ENCODE results near the gene FAM171A1. TPM values are rescaled to one million over a fixed set of nuclear protein-coding genes. Genes with fewer than 3 reads are reported as not detected.
"Not testable (repeated sequence)": the region's sequence is repeated elsewhere in the genome, so short reads cannot be mapped to it uniquely, and the experiment has no call there.

Gene FAM171A1
- total and polyA plus RNA-seq, 2 donors = 4.2 to 5.4 TPM

GRCh38 chr10:15401382-15401781, 30.3 kb upstream of the FAM171A1 start:
- Histone ChIP-seq H3K27me3 (ENCODE audit: control insufficient read depth in 2 of 2, insufficient read depth in 1 of 2, low read length in 1 of 2) (no peaks in the 10 kb centered on the region), H3K27ac (ENCODE audit: low read depth in 1 of 2, low read length in 1 of 2) (no peak overlapping the region), H3K4me3 (ENCODE audit: low read length in 2 of 2) (no peak overlapping the region), H3K9me3 (ENCODE audit: control insufficient read depth in 2 of 2, insufficient read depth in 1 of 2, low read length in 1 of 2) (no peaks in the 10 kb centered on the region), H3K4me1 (ENCODE audit: control insufficient read depth in 2 of 2, insufficient read depth in 2 of 2, low read length in 2 of 2) (no peaks in the 10 kb centered on the region), H3K36me3 (ENCODE audit: control insufficient read depth in 2 of 2, insufficient read depth in 2 of 2, low read length in 1 of 2) (no peaks in the 10 kb centered on the region)
- no peak for DNase-seq (ENCODE audit: low read depth in 6 of 9, low spot score in 9 of 9)

GRCh38 chr10:15400461-15400860, 29.4 kb upstream of the FAM171A1 start:
- H3K27me3 ChIP-seq (ENCODE audit: control insufficient read depth in 2 of 2, insufficient read depth in 1 of 2, low read length in 1 of 2); DNase-seq (ENCODE audit: low read depth in 6 of 9, low spot score in 9 of 9); H3K4me1 ChIP-seq (ENCODE audit: control insufficient read depth in 2 of 2, insufficient read depth in 2 of 2, low read length in 2 of 2): not testable (repeated sequence)

GRCh38 chr10:15399060-15399661, 28.1 kb upstream of the FAM171A1 start:
- no peaks in the 10 kb centered on the region for H3K36me3 ChIP-seq (ENCODE audit: control insufficient read depth in 2 of 2, insufficient read depth in 2 of 2, low read length in 1 of 2)
- no peaks in the 10 kb centered on the region for H3K9me3 ChIP-seq (ENCODE audit: control insufficient read depth in 2 of 2, insufficient read depth in 1 of 2, low read length in 1 of 2)
- H3K27me3 ChIP-seq (ENCODE audit: control insufficient read depth in 2 of 2, insufficient read depth in 1 of 2, low read length in 1 of 2) = no peaks in the 10 kb centered on the region
- no peak overlapping the region for H3K27ac ChIP-seq (ENCODE audit: low read depth in 1 of 2, low read length in 1 of 2)
- no peaks in the 10 kb centered on the region for H3K4me1 ChIP-seq (ENCODE audit: control insufficient read depth in 2 of 2, insufficient read depth in 2 of 2, low read length in 2 of 2)
- 58% methylated on average over 1 of the region's 1 CpG for WGBS
- DNase-seq (ENCODE audit: low read depth in 6 of 9, low spot score in 9 of 9) = no peak
- no peak overlapping the region for H3K4me3 ChIP-seq (ENCODE audit: low read length in 2 of 2)

More at GRCh38 chr10:15400461-15400860, 29.4 kb upstream of the FAM171A1 start:
- not testable (repeated sequence) for H3K27ac ChIP-seq (ENCODE audit: low read depth in 1 of 2, low read length in 1 of 2); H3K4me3 ChIP-seq (ENCODE audit: low read length in 2 of 2); H3K36me3 ChIP-seq (ENCODE audit: control insufficient read depth in 2 of 2, insufficient read depth in 2 of 2, low read length in 1 of 2); H3K9me3 ChIP-seq (ENCODE audit: control insufficient read depth in 2 of 2, insufficient read depth in 1 of 2, low read length in 1 of 2)

GRCh38 chr10:15395935-15396334, 24.8 kb upstream of the FAM171A1 start:
- 95% methylated on average over 3 of the region's 3 CpGs for WGBS
- H3K36me3 ChIP-seq (ENCODE audit: control insufficient read depth in 2 of 2, insufficient read depth in 2 of 2, low read length in 1 of 2) = no peaks in the 10 kb centered on the region
- no peaks in the 10 kb centered on the region for H3K4me1 ChIP-seq (ENCODE audit: control insufficient read depth in 2 of 2, insufficient read depth in 2 of 2, low read length in 2 of 2)
- no peaks in the 10 kb centered on the region for H3K27me3 ChIP-seq (ENCODE audit: control insufficient read depth in 2 of 2, insufficient read depth in 1 of 2, low read length in 1 of 2)
- no peak overlapping the region for H3K27ac ChIP-seq (ENCODE audit: low read depth in 1 of 2, low read length in 1 of 2)
- no peaks in the 10 kb centered on the region for H3K9me3 ChIP-seq (ENCODE audit: control insufficient read depth in 2 of 2, insufficient read depth in 1 of 2, low read length in 1 of 2)
- no peak for DNase-seq (ENCODE audit: low read depth in 6 of 9, low spot score in 9 of 9)
- no peak overlapping the region for H3K4me3 ChIP-seq (ENCODE audit: low read length in 2 of 2)

- no peak for DNase-seq (ENCODE audit: low read depth in 6 of 9, low spot score in 9 of 9)
- WGBS = 88% methylated on average over 4 of the region's 4 CpGs
These were observed 22.2 kb upstream of the FAM171A1 start for GRCh38 chr10:15393139-15393825.

DNA sequence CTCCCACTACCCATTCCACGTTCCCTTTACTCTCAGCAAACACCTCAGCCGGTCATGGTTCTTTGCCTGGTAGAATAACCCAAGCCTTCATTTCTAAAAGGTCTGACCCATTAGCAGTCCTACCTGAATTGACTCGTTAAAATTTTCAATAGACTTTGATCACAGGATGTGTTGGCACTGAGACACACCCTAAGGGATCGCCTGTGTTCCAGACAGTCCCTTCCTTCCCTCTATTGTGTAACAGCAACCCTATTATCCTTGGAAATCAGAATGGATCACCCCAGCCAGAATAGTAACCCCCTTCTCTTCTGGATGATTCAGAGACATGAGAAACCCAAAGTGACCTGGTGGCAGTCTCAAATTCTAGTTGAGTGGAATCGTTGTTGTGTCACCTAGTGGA, 20.4 kb upstream of the FAM171A1 start:
- Histone ChIP-seq H3K27ac (ENCODE audit: low read depth in 1 of 2, low read length in 1 of 2) (no peak overlapping the region), H3K27me3 (ENCODE audit: control insufficient read depth in 2 of 2, insufficient read depth in 1 of 2, low read length in 1 of 2) (peaks cover 0 to 6% of the 10 kb centered on the region in 2 donors), H3K36me3 (ENCODE audit: control insufficient read depth in 2 of 2, insufficient read depth in 2 of 2, low read length in 1 of 2) (no peaks in the 10 kb centered on the region), H3K4me3 (ENCODE audit: low read length in 2 of 2) (no peak overlapping the region), H3K4me1 (ENCODE audit: control insufficient read depth in 2 of 2, insufficient read depth in 2 of 2, low read length in 2 of 2) (no peaks in the 10 kb centered on the region), H3K9me3 (ENCODE audit: control insufficient read depth in 2 of 2, insufficient read depth in 1 of 2, low read length in 1 of 2) (no peaks in the 10 kb centered on the region)
- WGBS = 81% methylated on average over 5 of the region's 5 CpGs
- DNase-seq (ENCODE audit: low read depth in 6 of 9, low spot score in 9 of 9) = no peak

More at GRCh38 chr10:15393139-15393825, 22.2 kb upstream of the FAM171A1 start:
- Histone ChIP-seq H3K4me1 (ENCODE audit: control insufficient read depth in 2 of 2, insufficient read depth in 2 of 2, low read length in 2 of 2) (no peaks in the 10 kb centered on the region), H3K27me3 (ENCODE audit: control insufficient read depth in 2 of 2, insufficient read depth in 1 of 2, low read length in 1 of 2) (no peaks in the 10 kb centered on the region), H3K9me3 (ENCODE audit: control insufficient read depth in 2 of 2, insufficient read depth in 1 of 2, low read length in 1 of 2) (no peaks in the 10 kb centered on the region), H3K36me3 (ENCODE audit: control insufficient read depth in 2 of 2, insufficient read depth in 2 of 2, low read length in 1 of 2) (no peaks in the 10 kb centered on the region), H3K27ac (ENCODE audit: low read depth in 1 of 2, low read length in 1 of 2) (no peak overlapping the region), H3K4me3 (ENCODE audit: low read length in 2 of 2) (no peak overlapping the region)

DNA sequence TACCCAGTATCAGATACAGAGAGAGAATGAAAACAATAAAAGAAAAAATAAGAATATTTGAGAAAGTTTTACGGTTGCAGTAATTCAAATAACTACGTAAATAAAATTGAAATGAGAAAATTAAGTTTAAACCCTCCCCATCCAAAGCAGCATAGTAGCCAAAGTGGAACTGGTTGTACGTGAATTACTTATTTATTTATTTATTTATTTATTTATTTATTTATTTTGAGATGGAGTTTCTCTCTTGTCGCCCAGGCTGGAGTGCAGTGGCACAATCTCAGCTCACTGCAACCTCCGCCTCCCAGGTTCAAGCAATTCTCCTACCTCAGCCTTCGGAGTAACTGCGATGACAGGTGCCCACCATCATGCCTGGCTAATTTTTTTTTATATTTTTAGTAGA, 17.1 kb upstream of the FAM171A1 start:
- not testable (repeated sequence) for H3K9me3 ChIP-seq (ENCODE audit: control insufficient read depth in 2 of 2, insufficient read depth in 1 of 2, low read length in 1 of 2); H3K36me3 ChIP-seq (ENCODE audit: control insufficient read depth in 2 of 2, insufficient read depth in 2 of 2, low read length in 1 of 2); DNase-seq (ENCODE audit: low read depth in 6 of 9, low spot score in 9 of 9); H3K4me3 ChIP-seq (ENCODE audit: low read length in 2 of 2); H3K27ac ChIP-seq (ENCODE audit: low read depth in 1 of 2, low read length in 1 of 2); H3K4me1 ChIP-seq (ENCODE audit: control insufficient read depth in 2 of 2, insufficient read depth in 2 of 2, low read length in 2 of 2)
- WGBS = 92% methylated on average over 7 of the region's 7 CpGs
- peaks cover 0 to 12% of the 10 kb centered on the region in 2 donors for H3K27me3 ChIP-seq (ENCODE audit: control insufficient read depth in 2 of 2, insufficient read depth in 1 of 2, low read length in 1 of 2)

GRCh38 chr10:15387021-15387420, 15.9 kb upstream of the FAM171A1 start:
- no peaks in the 10 kb centered on the region for H3K4me1 ChIP-seq (ENCODE audit: control insufficient read depth in 2 of 2, insufficient read depth in 2 of 2, low read length in 2 of 2)
- WGBS = 81% methylated on average over 5 of the region's 5 CpGs
- peaks cover 0 to 12% of the 10 kb centered on the region in 2 donors for H3K27me3 ChIP-seq (ENCODE audit: control insufficient read depth in 2 of 2, insufficient read depth in 1 of 2, low read length in 1 of 2)
- H3K9me3 ChIP-seq (ENCODE audit: control insufficient read depth in 2 of 2, insufficient read depth in 1 of 2, low read length in 1 of 2) = no peaks in the 10 kb centered on the region
- no peaks in the 10 kb centered on the region for H3K36me3 ChIP-seq (ENCODE audit: control insufficient read depth in 2 of 2, insufficient read depth in 2 of 2, low read length in 1 of 2)
- H3K27ac ChIP-seq (ENCODE audit: low read depth in 1 of 2, low read length in 1 of 2) = no peak overlapping the region
- DNase-seq (ENCODE audit: low read depth in 6 of 9, low spot score in 9 of 9) = no peak
- no peak overlapping the region for H3K4me3 ChIP-seq (ENCODE audit: low read length in 2 of 2)

DNA sequence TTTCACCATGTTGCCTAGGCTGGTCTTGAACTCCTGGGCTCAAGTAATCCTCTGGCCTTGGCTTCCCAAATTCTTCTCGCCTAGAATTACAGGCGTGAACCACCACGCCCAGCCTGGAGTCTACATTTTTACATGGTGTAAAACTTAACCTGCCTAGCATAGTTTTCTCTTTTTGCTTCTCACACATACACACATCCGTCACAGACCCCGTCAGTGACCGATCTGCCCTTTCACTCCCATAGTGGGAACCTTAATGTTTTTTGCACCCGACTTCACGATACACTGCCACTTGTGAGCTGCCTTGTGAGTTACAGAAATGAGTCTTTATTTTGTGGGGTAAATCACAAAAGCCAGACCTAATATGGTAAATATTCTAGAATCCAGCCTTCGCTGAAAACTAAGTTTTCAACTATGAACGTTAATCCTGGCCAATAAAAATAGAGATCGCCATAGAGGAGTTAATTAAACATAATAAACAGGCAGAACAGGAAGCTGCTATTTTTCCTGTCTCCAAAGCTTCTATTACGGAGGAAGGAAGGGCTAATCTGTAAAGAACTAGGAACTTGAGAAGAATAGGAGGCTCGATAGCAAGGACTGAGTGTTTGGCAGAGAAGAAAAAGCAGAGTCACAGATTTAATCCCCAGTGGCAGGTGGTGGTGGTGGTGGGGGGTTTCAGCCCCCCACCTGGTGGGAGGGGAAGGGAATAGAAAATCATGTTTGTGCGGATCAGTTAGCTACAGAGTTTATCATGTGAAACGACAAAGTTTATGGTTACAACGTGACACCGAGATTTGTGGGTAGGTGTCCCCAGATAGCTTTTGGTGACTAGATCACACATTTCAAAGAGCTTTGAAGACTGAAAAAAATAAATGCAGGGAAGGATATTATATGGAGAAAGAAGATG, 14.7 kb upstream of the FAM171A1 start:
- Histone ChIP-seq H3K27ac (ENCODE audit: low read depth in 1 of 2, low read length in 1 of 2) (no peak overlapping the region), H3K27me3 (ENCODE audit: control insufficient read depth in 2 of 2, insufficient read depth in 1 of 2, low read length in 1 of 2) (peaks cover 0 to 14% of the 10 kb centered on the region in 2 donors), H3K36me3 (ENCODE audit: control insufficient read depth in 2 of 2, insufficient read depth in 2 of 2, low read length in 1 of 2) (no peaks in the 10 kb centered on the region), H3K4me1 (ENCODE audit: control insufficient read depth in 2 of 2, insufficient read depth in 2 of 2, low read length in 2 of 2) (no peaks in the 10 kb centered on the region), H3K9me3 (ENCODE audit: control insufficient read depth in 2 of 2, insufficient read depth in 1 of 2, low read length in 1 of 2) (no peaks in the 10 kb centered on the region), H3K4me3 (ENCODE audit: low read length in 2 of 2) (no peak overlapping the region)
- no peak for DNase-seq (ENCODE audit: low read depth in 6 of 9, low spot score in 9 of 9)
- 60% methylated on average over 17 of the region's 17 CpGs for WGBS

Measured in thymus (tissue), 11 donors.